HG03342 (cell line): ENCODE measurements around the gene RAB17.
"Not testable (repeated sequence)": the region's sequence is repeated elsewhere in the genome, so short reads cannot be mapped to it uniquely, and the experiment has no call there.

Source experiments
- ATAC-seq: cut with Tn5 transposase; IDR thresholded peaks from one replicate; pipeline ENCODE4 v1.9.1; 2021; ENCODE audit warnings: mild to moderate bottlenecking, moderate library complexity; ENCODE audit not compliant: unreplicated experiment

RAB17 gene

GRCh38 chr2:237600205-237600846 lies 9.8 kb upstream of the RAB17 start:
- ATAC-seq, result no peak

- no peak for ATAC-seq
These were observed 9.1 kb upstream of the RAB17 start for GRCh38 chr2:237599465-237600110.

- ATAC-seq, result no peak
These were observed 8.1 kb upstream of the RAB17 start for GRCh38 chr2:237598468-237599208.

GRCh38 chr2:237597196-237598145 lies 6.9 kb upstream of the RAB17 start:
- no peak for ATAC-seq

- no peak for ATAC-seq
These were observed 6.1 kb upstream of the RAB17 start for GRCh38 chr2:237596520-237597195.

GRCh38 chr2:237595829-237596519 lies 5.4 kb upstream of the RAB17 start:
- ATAC-seq, result not testable (repeated sequence)

- no peak for ATAC-seq
These were observed 4.0 kb upstream of the RAB17 start for GRCh38 chr2:237594514-237594871.

- ATAC-seq, result no peak
These were observed 3.2 kb upstream of the RAB17 start for GRCh38 chr2:237593596-237594320.

- ATAC-seq, result no peak
These were observed 2.5 kb upstream of the RAB17 start for GRCh38 chr2:237593036-237593435.

- ATAC-seq, result no peak
These were observed 2.0 kb upstream of the RAB17 start for GRCh38 chr2:237592425-237592980.

GRCh38 chr2:237591141-237591881 lies 777 bp upstream of the RAB17 start:
- ATAC-seq, result no peak

GRCh38 chr2:237588044-237588696 lies 2.4 kb downstream of the RAB17 start:
- no peak for ATAC-seq

- no peak for ATAC-seq
These were observed 4.8 kb downstream of the RAB17 start for GRCh38 chr2:237585590-237586221.

GRCh38 chr2:237583385-237584295 lies 6.9 kb downstream of the RAB17 start:
- ATAC-seq, result no peak

GRCh38 chr2:237581751-237582746 lies 8.5 kb downstream of the RAB17 start:
- ATAC-seq, result no peak
